Keratinocyte (primary cell): ENCODE measurements around the gene STUB1. TPM values are rescaled to one million over a fixed set of nuclear protein-coding genes. Genes with fewer than 3 reads are reported as not detected.

Source experiments
- DNase-seq: peaks from one replicate; pipeline ENCODE4 v3.0.0-alpha.2; 2011; ENCODE audit warnings: low read depth, missing footprints, low spot score
- FAIRE-seq: peaks from 2 replicates; lab custom pipeline; 2011; peaks lifted over from hg19 to GRCh38; lab: Jason Lieb, UNC
- H2AFZ ChIP-seq: 2 replicates; pipeline ENCODE4 v1.6.0; 2012; ENCODE audit warnings: low read length, control low read depth, inconsistent platforms; ENCODE audit not compliant: control insufficient read depth
- H3K27ac ChIP-seq: 2 replicates; pipeline ENCODE4 v1.5.1; 2011; ENCODE audit warnings: low read length; ENCODE audit not compliant: control insufficient read depth, insufficient read depth
- H3K27me3 ChIP-seq: 3 replicates; pipeline ENCODE4 v1.6.0; 2011; ENCODE audit warnings: low read length; ENCODE audit not compliant: control insufficient read depth, insufficient read depth; ENCODE audit errors: extremely low read depth
- H3K36me3 ChIP-seq, 2 experiments: 2 replicates in 1 of 2; 3 replicates in 1 of 2; pipeline ENCODE4 v1.5.1; 2011; ENCODE audit warnings: low read length in 2 of 2, mild to moderate bottlenecking in 1 of 2; ENCODE audit not compliant: control insufficient read depth in 2 of 2, insufficient read depth in 2 of 2; ENCODE audit errors: extremely low read depth in 1 of 2
- H3K4me1 ChIP-seq: 3 replicates; pipeline ENCODE4 v1.5.1; 2011; ENCODE audit warnings: low read length; ENCODE audit not compliant: control insufficient read depth, insufficient read depth; ENCODE audit errors: extremely low read depth
- H3K4me2 ChIP-seq: 3 replicates; pipeline ENCODE4 v1.6.0; 2011; ENCODE audit warnings: low read depth, low read length; ENCODE audit not compliant: control insufficient read depth, insufficient read depth; ENCODE audit errors: extremely low read depth
- H3K4me3 ChIP-seq, 3 experiments: fragments of 200-600 bp in 1 of 3; sonication (generic) in 1 of 3; 2 replicates in 2 of 3; 3 replicates in 1 of 3; pipeline ENCODE4 v1.5.1; 2011 to 2016; ENCODE audit warnings: low read length in 3 of 3, mild to moderate bottlenecking in 3 of 3, control low read depth in 2 of 3, inconsistent platforms in 1 of 3, low read depth in 1 of 3, mixed read lengths in 1 of 3, mixed run types in 1 of 3, moderate library complexity in 1 of 3; ENCODE audit not compliant: control insufficient read depth in 2 of 3, insufficient read depth in 2 of 3; ENCODE audit errors: extremely low read depth in 1 of 3
- H3K79me2 ChIP-seq: 2 replicates; pipeline ENCODE4 v1.6.0; 2012; ENCODE audit warnings: low read length; ENCODE audit not compliant: control insufficient read depth, insufficient read depth
- H3K9ac ChIP-seq: 3 replicates; pipeline ENCODE4 v1.6.0; 2011; ENCODE audit warnings: low read length; ENCODE audit not compliant: control insufficient read depth, insufficient read depth; ENCODE audit errors: extremely low read depth
- H3K9me1 ChIP-seq: 3 replicates; pipeline ENCODE4 v1.6.0; 2011; ENCODE audit warnings: low read length; ENCODE audit not compliant: control insufficient read depth, insufficient read depth; ENCODE audit errors: extremely low read depth
- H3K9me3 ChIP-seq: 2 replicates; pipeline ENCODE4 v1.5.1; 2012; ENCODE audit warnings: low read depth, low read length; ENCODE audit not compliant: control insufficient read depth
- H4K20me1 ChIP-seq: 3 replicates; pipeline ENCODE4 v1.6.0; 2011; ENCODE audit warnings: low read length; ENCODE audit not compliant: control insufficient read depth, insufficient read depth; ENCODE audit errors: extremely low read depth
- CTCF ChIP-seq, 3 experiments: IDR thresholded peaks in 1 of 3; conservative IDR thresholded peaks in 1 of 3; optimal IDR thresholded peaks in 1 of 3; 2 replicates in 2 of 3; 3 replicates in 1 of 3; pipeline versions ENCODE3 to v1.5.1; 2011; ENCODE audit warnings: low read length in 3 of 3, mild to moderate bottlenecking in 3 of 3, moderate library complexity in 2 of 3, control low read depth in 1 of 3, inconsistent platforms in 1 of 3; ENCODE audit not compliant: insufficient read depth in 2 of 3; ENCODE audit errors: extremely low read depth in 1 of 3
- EZH2 ChIP-seq: IDR thresholded peaks from one replicate; pipeline ENCODE4 v1.6.1; 2012; ENCODE audit warnings: inconsistent platforms, mild to moderate bottlenecking, low read length, moderate library complexity
- dilution Hi-C: fragments of 300-500 bp; cut with MboI; formaldehyde crosslinking; loops from one replicate; pipeline ENCODE4 v1.7.0; 2020; ENCODE audit warnings: low sequenced_read_pairs; ENCODE audit not compliant: extremely low pct_ligation_motif_present
- polyA plus RNA-seq, 5 experiments: library from polyadenylated mRNA; depleted of rRNA in 3 of 5; stranded (reverse) in 3 of 5; stranded (forward) in 1 of 5; unstranded in 1 of 5; fragments of >200 nt; gene quantifications; 1 replicate in 1 of 5; 2 replicates in 3 of 5; 3 replicates in 1 of 5; pipeline versions ENCODE4 v1.2.1 to v1.2.3, GENCODE V29; 2011 to 2012; ENCODE audit warnings: missing spikeins in 2 of 5, low read depth in 1 of 5, low replicate concordance in 1 of 5

Gene STUB1
- polyA plus RNA-seq, 1 donor (not counting 4 experiments of a cell fraction or from before 2014, with no cell fraction given): 124 TPM

GRCh38 chr16:633336-634050 is 46.7 kb upstream of the STUB1 start:
- Histone ChIP-seq H3K9me3 (no peaks in the 10 kb centered on the region), H3K4me3 (no peak overlapping the region), H3K9ac (no peak overlapping the region), H4K20me1 (no peaks in the 10 kb centered on the region), H3K27ac (no peak overlapping the region), H3K4me1 (peaks cover 8% of the 10 kb centered on the region), H3K79me2 (peaks cover 8% of the 10 kb centered on the region), H2AFZ (no peak overlapping the region), H3K9me1 (no peaks in the 10 kb centered on the region), H3K4me2 (no peak overlapping the region), H3K36me3 (peaks cover 2 to 10% of the 10 kb centered on the region in 2 experiments), H3K27me3 (no peaks in the 10 kb centered on the region)
- no peak for DNase-seq
- FAIRE-seq: no peak
- dilution Hi-C loops: no loop called here
- no peak for TF ChIP-seq CTCF (optimal IDR thresholded peaks at IDR 0.05 in 1 of 3, IDR thresholded peaks at IDR 0.05 in 1 of 3, conservative IDR thresholded peaks at IDR 0.05 in 1 of 3; ENCODE audit: extremely low read depth in 1 of 3, insufficient read depth in 2 of 3, low read length in 3 of 3)
- no peak for TF ChIP-seq EZH2

- Histone ChIP-seq H3K27me3 (no peaks in the 10 kb centered on the region), H3K4me3 (no peak overlapping the region), H3K9me1 (no peaks in the 10 kb centered on the region), H4K20me1 (no peaks in the 10 kb centered on the region), H3K9me3 (no peaks in the 10 kb centered on the region), H3K36me3 (peaks cover 2 to 10% of the 10 kb centered on the region in 2 experiments), H3K4me1 (peaks cover 8% of the 10 kb centered on the region), H3K9ac (no peak overlapping the region), H3K4me2 (no peak overlapping the region), H3K27ac (no peak overlapping the region), H3K79me2 (peaks cover 8% of the 10 kb centered on the region), H2AFZ (no peak overlapping the region)
- FAIRE-seq: no peak
- DNase-seq: no peak
- dilution Hi-C loops: no loop called here
- TF ChIP-seq CTCF (optimal IDR thresholded peaks at IDR 0.05 in 1 of 3, IDR thresholded peaks at IDR 0.05 in 1 of 3, conservative IDR thresholded peaks at IDR 0.05 in 1 of 3; ENCODE audit: extremely low read depth in 1 of 3, insufficient read depth in 2 of 3, low read length in 3 of 3) (no peak), EZH2 (no peak)
Observed at GRCh38 chr16:634051-634670, 46.0 kb upstream of the STUB1 start.
